Vagina (tissue), 2 donors: ENCODE results near the gene RAD9A.

Experiments used
- CTCF ChIP-seq, 3 experiments: fragments of 450-650 bp in 2 of 3; fragments of 200-600 bp in 1 of 3; sonication (generic) in 1 of 3; IDR thresholded peaks; one replicate each; pipeline ENCODE4 v1.5.1; 2017 to 2019; ENCODE audit warnings: antibody characterized with exemption in 3 of 3, mild to moderate bottlenecking in 2 of 3, moderate library complexity in 2 of 3
- POLR2A ChIP-seq, 2 donors: fragments of 450-650 bp; IDR thresholded peaks; one replicate each; pipeline ENCODE4 v1.6.1; 2017; ENCODE audit warnings: antibody characterized with exemption in 2 of 2, mild to moderate bottlenecking in 2 of 2, moderate library complexity in 2 of 2
- POLR2AphosphoS5 ChIP-seq, 2 donors: sonication (generic); formaldehyde crosslinking; IDR thresholded peaks; one replicate each; pipeline ENCODE4 v1.9.0; 2017; ENCODE audit warnings: antibody characterized with exemption in 2 of 2, mild to moderate bottlenecking in 2 of 2, low read depth in 1 of 2; ENCODE audit not compliant: insufficient read depth in 1 of 2

- TF ChIP-seq POLR2A (IDR thresholded peaks at IDR 0.05) (no peak), CTCF (IDR thresholded peaks at IDR 0.05) (no peak), POLR2AphosphoS5 (IDR thresholded peaks at IDR 0.05; ENCODE audit: insufficient read depth in 1 of 2, low read depth in 1 of 2) (no peak)
These were observed 17.1 kb upstream of the RAD9A start for GRCh38 chr11:67374571-67375281.
